PC-9 (cell line): ENCODE measurements around the gene SRRM5. TPM values are rescaled to one million over a fixed set of nuclear protein-coding genes. Genes with fewer than 3 reads are reported as not detected.
"Not testable (repeated sequence)": the region's sequence is repeated elsewhere in the genome, so short reads cannot be mapped to it uniquely, and the experiment has no call there.

ENCODE experiments used
- BruUV-seq: library from RNA; stranded (reverse); fragments of 400-500 nt; replicated peaks from 2 replicates; lab custom pipeline; 2021; lab: Mats Ljungman, UMichigan
- CTCF ChIA-PET: fragments of 300-600 bp; sonication (Branson Sonifier 250); formaldehyde crosslinking; loops from one replicate; lab custom pipeline; 2022; ENCODE audit warnings: antibody characterized with exemption; lab: Charles Lee
- POLR2A ChIA-PET: fragments of 300-600 bp; sonication (Branson Sonifier 250); formaldehyde crosslinking; loops from one replicate; lab custom pipeline; 2022; ENCODE audit warnings: antibody characterized with exemption; ENCODE audit not compliant: unreplicated experiment; lab: Charles Lee
- DNase-seq, 2 experiments: peaks; one replicate each; pipeline versions ENCODE4 v3.0.0 to v3.0.0-alpha.2; 2015 to 2022; ENCODE audit warnings: mixed read lengths in 1 of 2
- H2AFZ ChIP-seq: fragments of 200-600 bp; sonication (generic); 2 replicates; pipeline ENCODE4 v1.8.1; 2017; ENCODE audit warnings: antibody characterized with exemption
- H3F3A ChIP-seq: fragments of 200-600 bp; sonication (generic); 2 replicates; pipeline ENCODE4 v1.8.1; 2017; ENCODE audit warnings: antibody characterized with exemption, mild to moderate bottlenecking, low read depth; ENCODE audit not compliant: insufficient read depth
- H3K27ac ChIP-seq: fragments of 200-600 bp; sonication (generic); 2 replicates; pipeline ENCODE4 v1.6.1; 2016; ENCODE audit warnings: mixed run types
- H3K27me3 ChIP-seq: fragments of 200-600 bp; sonication (generic); 2 replicates; pipeline ENCODE4 v1.6.1; 2016; ENCODE audit warnings: low read depth, mixed run types; ENCODE audit not compliant: insufficient read depth
- H3K36me3 ChIP-seq: fragments of 200-600 bp; sonication (generic); 2 replicates; pipeline ENCODE4 v1.6.1; 2016; ENCODE audit warnings: low read depth, mixed run types
- H3K4me1 ChIP-seq: fragments of 200-600 bp; sonication (generic); replicated peaks from 2 replicates; pipeline ENCODE4 v1.6.1; 2016; ENCODE audit warnings: mixed run types; ENCODE audit not compliant: insufficient read depth
- H3K4me2 ChIP-seq: fragments of 200-600 bp; sonication (generic); 2 replicates; pipeline ENCODE4 v1.6.1; 2017; ENCODE audit warnings: mixed run types
- H3K4me3 ChIP-seq: fragments of 200-600 bp; sonication (generic); 2 replicates; pipeline ENCODE4 v1.6.1; 2016; ENCODE audit warnings: mixed run types
- H3K79me2 ChIP-seq: fragments of 200-600 bp; sonication (generic); 2 replicates; pipeline ENCODE4 v1.6.1; 2017; ENCODE audit warnings: low read depth, mixed run types
- H3K9me2 ChIP-seq: fragments of 200-600 bp; sonication (generic); 2 replicates; pipeline ENCODE4 v1.8.1; 2017; ENCODE audit warnings: mild to moderate bottlenecking; ENCODE audit not compliant: insufficient read depth
- H3K9me3 ChIP-seq: fragments of 200-600 bp; sonication (generic); 2 replicates; pipeline ENCODE4 v1.8.1; 2016; ENCODE audit warnings: low read depth; ENCODE audit not compliant: insufficient read depth
- H4K20me1 ChIP-seq: fragments of 200-600 bp; sonication (generic); 2 replicates; pipeline ENCODE4 v1.8.1; 2017; ENCODE audit not compliant: insufficient read depth
- CTCF ChIP-seq: fragments of 200-600 bp; sonication (generic); conservative IDR thresholded peaks from 2 replicates; pipeline ENCODE4 v1.6.1; 2017; ENCODE audit warnings: mixed run types, antibody characterized with exemption, mild to moderate bottlenecking, moderate library complexity
- EZH2 ChIP-seq: fragments of 200-600 bp; sonication (generic); IDR thresholded peaks from 2 replicates; pipeline ENCODE4 v1.8.0; 2017; ENCODE audit warnings: antibody characterized with exemption, low read depth
- intact Hi-C: fragments of 100-400 bp; cut with micrococcal nuclease; formaldehyde crosslinking; loops from one replicate; pipeline ENCODE4 v1.10.0; 2022; ENCODE audit not compliant: unreplicated experiment
- total RNA-seq: library from RNA; stranded (reverse); gene quantifications from 2 replicates; pipeline ENCODE4 v1.2.3, GENCODE V29; 2021

SRRM5 gene
- total RNA-seq, 1 experiment from 2014 or later: 0.37 TPM

- Histone ChIP-seq H3K79me2 (no peaks in the 10 kb centered on the region), H2AFZ (no peak overlapping the region), H3K27me3 (peaks cover 6% of the 10 kb centered on the region; the same call in 1 of the 2 replicates), H3K27ac (no peak overlapping the region), H3K36me3 (no peaks in the 10 kb centered on the region), H3K9me2 (no peaks in the 10 kb centered on the region), H3K4me2 (no peak overlapping the region), H3K4me3 (no peak overlapping the region), H4K20me1 (no peaks in the 10 kb centered on the region), H3F3A (0 out of 2 replicates have a peak, but pooled peaks cover 14% of the 10 kb centered on the region), H3K4me1 (peaks cover 7% of the 10 kb centered on the region; the same call in 1 of the 2 replicates), H3K9me3 (no peaks in the 10 kb centered on the region)
- TF ChIP-seq EZH2: no peak
- TF ChIP-seq CTCF: no peak
- DNase-seq: no peak
- ChIA-PET CTCF (no interaction called here), POLR2A (no interaction called here)
- intact Hi-C loops: no loop called here
- BruUV-seq: no TSS peak
Measured at GRCh38 chr19:43634506-43634871, 22.6 kb downstream of the SRRM5 start.

GRCh38 chr19:43634872-43635560 lies 23.1 kb downstream of the SRRM5 start:
- Histone ChIP-seq H3K4me2 (no peak overlapping the region), H3K9me2 (no peaks in the 10 kb centered on the region), H3K36me3 (no peaks in the 10 kb centered on the region), H3K27me3 (peaks cover 6% of the 10 kb centered on the region; the same call in 1 of the 2 replicates), H3K79me2 (no peaks in the 10 kb centered on the region), H4K20me1 (no peaks in the 10 kb centered on the region), H2AFZ (no peak overlapping the region), H3K27ac (no peak overlapping the region), H3F3A (0 out of 2 replicates have a peak, but pooled peaks cover 14% of the 10 kb centered on the region), H3K9me3 (no peaks in the 10 kb centered on the region), H3K4me1 (peaks cover 8% of the 10 kb centered on the region; the same call in 1 of the 2 replicates), H3K4me3 (no peak overlapping the region)
- TF ChIP-seq EZH2: no peak
- no peak for TF ChIP-seq CTCF
- BruUV-seq: no TSS peak
- intact Hi-C loops: no loop called here
- DNase-seq: no peak
- POLR2A ChIA-PET: no interaction called here
- CTCF ChIA-PET: no interaction called here

DNA sequence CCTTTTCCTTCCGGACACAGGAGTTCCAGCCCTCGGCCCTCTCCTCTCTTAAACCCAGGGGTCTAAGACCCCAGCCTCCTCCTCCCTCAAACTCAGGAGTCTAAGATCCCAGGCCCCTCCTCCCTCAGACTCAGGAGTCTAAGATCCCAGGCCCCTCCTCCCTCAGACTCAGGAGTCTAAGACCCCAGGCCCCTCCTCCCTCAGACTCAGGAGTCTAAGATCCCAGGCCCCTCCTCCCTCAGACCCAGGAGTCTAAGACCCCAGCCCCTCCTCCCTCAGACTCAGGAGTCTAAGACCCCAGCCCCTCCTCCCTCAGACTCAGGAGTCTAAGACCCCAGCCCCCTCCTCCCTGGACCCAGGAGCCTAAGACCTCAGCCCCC lies 23.7 kb downstream of the SRRM5 start:
- ChIA-PET CTCF (interaction anchor here (1.0 kb wide), 1 partner anchor 39 kb away, joined by 4 read pairs; the partner anchor contains the start of gene ZNF576), POLR2A (interaction anchor here (0.6 kb wide), 1 partner anchor 11 kb away, joined by 3 read pairs; no protein-coding TSS in a partner anchor)
- H3K9me2 ChIP-seq, H3K4me2 ChIP-seq, DNase-seq, H3K27me3 ChIP-seq, BruUV-seq, H3K27ac ChIP-seq, intact Hi-C loops, H4K20me1 ChIP-seq, H2AFZ ChIP-seq, H3K79me2 ChIP-seq, H3K9me3 ChIP-seq, H3K36me3 ChIP-seq, H3K4me3 ChIP-seq: not testable (repeated sequence)
- H3K4me1 ChIP-seq: peaks cover 13% of the 10 kb centered on the region; the same call in 1 of the 2 replicates
- H3F3A ChIP-seq: 0 out of 2 replicates have a peak, but pooled peaks cover 14% of the 10 kb centered on the region
